ENCODE measurements around the gene MYBBP1A.
A peak's percentile ranks its signal among the peaks of the same experiment; 100 is the strongest.

MYBBP1A gene

DNA sequence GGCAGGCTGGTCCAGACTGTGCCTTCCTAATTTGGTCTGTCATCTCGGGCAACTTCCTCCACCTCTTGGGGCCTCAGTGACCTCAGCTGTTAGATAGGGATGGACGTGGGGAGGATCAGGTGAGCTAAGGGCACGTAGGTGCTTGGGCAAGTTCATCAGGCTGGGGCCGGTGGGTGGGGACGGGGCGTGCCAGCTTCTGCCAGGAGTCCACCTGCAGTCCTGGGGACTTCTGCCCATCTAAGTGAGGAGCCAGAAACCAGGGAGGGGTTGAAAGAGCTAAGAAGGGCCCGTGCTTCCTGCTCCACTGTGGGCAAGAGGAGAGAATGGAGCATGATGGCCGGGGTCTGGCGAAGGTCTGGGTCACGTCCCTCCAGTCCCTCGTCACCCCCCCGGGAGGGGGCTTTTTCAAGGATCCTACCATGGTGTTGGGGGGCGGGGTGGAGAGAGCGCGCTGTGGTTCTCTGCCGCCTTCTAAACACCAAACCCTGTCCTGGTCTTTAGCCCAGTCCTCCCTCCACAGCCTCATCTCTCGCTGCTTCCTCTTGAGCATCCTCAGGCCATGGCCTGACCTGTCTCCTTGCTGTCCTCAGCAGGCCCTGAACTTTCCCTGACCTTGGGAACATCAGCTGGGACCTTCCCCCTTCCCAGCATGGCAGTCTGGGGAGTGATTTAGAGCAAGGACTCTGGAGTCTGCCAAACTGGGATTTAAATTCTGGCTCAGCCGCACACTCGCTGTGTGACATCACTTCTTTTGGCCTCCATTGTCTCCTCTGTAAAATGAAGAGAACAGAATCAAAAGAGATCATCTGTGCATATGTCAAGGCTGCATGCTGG, 34.9 kb downstream of the MYBBP1A start:
- DNase-seq (ENCODE audit: low read depth), result peak; percentile 38

DNA sequence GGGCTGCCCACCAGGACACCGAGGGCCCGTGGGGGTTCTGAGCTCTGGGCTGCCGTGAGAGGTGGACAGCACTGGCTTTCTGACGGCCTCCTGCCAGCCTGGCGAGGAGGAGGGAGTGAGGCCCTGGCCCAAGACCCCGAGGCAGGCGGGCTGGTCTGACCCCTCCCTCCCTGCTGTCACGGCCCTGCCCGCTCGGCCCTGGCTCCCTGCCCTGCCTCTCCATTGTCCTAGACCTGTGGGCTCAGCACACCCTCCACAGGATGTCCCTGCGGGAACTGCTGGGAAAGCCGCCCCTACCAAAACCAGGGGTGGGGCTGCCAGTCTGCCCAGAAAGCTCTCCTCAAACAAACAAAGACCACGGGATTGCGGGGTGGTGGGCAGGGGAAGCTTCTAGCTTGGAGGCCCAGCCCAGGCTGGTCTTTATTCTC, 35.8 kb downstream of the MYBBP1A start:
- DNase-seq (ENCODE audit: low read depth), result no peak

GRCh38 chr17:4518901-4519300, 36.3 kb downstream of the MYBBP1A start:
- DNase-seq (ENCODE audit: low read depth), result no peak

DNA sequence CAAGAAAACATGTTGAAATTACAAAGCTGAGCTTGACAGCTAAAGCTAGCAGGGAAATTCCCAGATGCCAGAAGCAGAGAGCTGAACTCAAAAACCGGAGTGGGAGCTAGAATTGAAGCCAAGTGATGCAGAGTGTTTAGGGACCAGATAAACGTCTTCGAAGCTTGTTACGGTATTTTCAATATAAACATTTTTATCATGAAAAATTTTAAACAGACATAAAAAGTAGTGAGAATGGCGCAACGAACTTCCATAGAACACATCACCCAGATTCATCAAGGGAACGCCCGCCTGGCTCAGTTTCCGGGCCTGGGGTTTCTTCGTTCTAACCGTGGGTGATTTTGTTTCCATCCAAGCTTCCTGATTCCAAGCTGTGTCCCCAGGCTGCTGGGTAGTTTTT, 38.4 kb downstream of the MYBBP1A start:
- DNase-seq (ENCODE audit: low read depth), result peak; percentile 93

DNA sequence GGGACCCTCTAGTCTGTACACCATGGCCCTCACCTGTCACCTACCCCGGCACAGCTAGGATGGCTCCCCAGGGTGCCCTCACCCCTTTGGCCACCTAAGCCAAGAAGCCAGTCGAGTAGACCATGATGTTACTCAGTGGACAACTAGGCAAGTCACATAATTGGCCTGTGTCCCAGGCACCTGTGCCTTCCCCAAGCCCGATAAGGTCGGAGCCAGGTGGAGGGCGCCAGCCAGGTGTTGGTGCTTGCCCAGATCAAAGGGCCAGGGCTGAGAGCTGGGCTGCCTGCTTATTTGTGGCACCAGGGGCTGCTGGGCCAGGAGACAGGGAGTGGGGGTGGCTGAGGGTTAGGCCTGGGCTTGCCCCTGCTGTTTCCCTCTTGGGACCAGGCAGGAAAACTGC, 39.7 kb downstream of the MYBBP1A start:
- DNase-seq (ENCODE audit: low read depth), result no peak

- no peak for DNase-seq (ENCODE audit: low read depth)
Observed at GRCh38 chr17:4514779-4515178, 40.4 kb downstream of the MYBBP1A start.

GRCh38 chr17:4514206-4514605, 41.0 kb downstream of the MYBBP1A start:
- no peak for DNase-seq (ENCODE audit: low read depth)

- peak; percentile 85 for DNase-seq (ENCODE audit: low read depth)
Observed at GRCh38 chr17:4513113-4514032, 41.8 kb downstream of the MYBBP1A start.

GRCh38 chr17:4512156-4513112, 42.8 kb downstream of the MYBBP1A start:
- no peak for DNase-seq (ENCODE audit: low read depth)

- DNase-seq (ENCODE audit: low read depth), result no peak
Observed at GRCh38 chr17:4511199-4511932, 43.8 kb downstream of the MYBBP1A start.

GRCh38 chr17:4510618-4510941, 44.6 kb downstream of the MYBBP1A start:
- no peak for DNase-seq (ENCODE audit: low read depth)

DNA sequence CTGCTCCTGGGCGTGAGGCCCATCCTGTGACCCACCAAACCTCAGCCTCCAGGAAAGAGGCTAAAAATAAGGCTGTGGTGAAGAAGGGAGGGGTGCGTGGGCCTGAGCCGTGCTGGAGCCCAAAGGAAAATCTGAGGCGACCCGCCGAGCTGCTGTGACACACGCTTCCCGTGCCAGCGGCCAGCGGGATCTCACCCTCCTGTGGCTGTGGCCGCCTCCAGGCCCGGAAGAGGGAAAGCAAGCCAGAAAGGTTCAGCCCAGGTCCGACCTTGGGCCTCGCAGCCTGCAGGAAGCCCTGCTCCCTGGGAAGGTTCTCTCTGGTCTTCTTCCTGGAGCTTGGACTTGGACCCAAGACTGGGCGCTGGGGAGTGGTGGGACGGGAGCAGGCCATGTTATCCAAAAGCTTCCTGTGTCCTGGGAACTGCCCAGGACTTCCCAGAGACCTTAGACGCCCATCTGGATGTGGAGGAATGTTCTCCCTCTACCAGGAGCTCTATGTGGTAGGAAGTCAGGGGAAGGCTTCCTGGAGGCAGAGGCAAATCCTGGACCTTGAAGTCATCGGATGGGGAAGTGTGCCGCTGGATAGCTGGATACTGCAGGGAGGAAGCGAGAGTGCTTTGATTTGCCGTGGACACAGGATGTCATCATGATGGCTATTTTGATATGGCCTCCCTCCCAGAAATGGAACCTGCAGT, 45.1 kb downstream of the MYBBP1A start:
- no peak for DNase-seq (ENCODE audit: low read depth)

- no peak for DNase-seq (ENCODE audit: low read depth)
Observed at GRCh38 chr17:4509401-4509800, 45.8 kb downstream of the MYBBP1A start.

DNA sequence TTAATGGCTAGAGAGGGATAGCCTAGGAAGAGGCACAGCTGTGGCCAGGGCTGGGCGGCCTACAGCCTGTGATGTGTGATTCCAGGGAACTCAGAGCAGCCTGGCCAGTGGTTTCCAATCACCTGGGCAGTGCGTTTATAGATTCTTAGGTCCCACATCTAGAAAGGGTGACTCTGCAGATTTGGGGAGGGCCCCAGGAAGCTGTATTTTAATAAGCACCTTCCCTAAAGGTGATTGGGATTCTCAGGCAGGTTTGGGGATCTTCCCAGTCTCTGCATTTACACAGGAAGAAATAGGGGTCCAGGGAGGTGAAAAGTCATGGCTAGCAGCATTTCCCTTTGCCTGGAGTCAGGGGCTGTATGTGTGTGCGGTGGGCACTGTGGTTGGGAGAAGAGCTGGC, 47.0 kb downstream of the MYBBP1A start:
- DNase-seq (ENCODE audit: low read depth), result no peak

DNA sequence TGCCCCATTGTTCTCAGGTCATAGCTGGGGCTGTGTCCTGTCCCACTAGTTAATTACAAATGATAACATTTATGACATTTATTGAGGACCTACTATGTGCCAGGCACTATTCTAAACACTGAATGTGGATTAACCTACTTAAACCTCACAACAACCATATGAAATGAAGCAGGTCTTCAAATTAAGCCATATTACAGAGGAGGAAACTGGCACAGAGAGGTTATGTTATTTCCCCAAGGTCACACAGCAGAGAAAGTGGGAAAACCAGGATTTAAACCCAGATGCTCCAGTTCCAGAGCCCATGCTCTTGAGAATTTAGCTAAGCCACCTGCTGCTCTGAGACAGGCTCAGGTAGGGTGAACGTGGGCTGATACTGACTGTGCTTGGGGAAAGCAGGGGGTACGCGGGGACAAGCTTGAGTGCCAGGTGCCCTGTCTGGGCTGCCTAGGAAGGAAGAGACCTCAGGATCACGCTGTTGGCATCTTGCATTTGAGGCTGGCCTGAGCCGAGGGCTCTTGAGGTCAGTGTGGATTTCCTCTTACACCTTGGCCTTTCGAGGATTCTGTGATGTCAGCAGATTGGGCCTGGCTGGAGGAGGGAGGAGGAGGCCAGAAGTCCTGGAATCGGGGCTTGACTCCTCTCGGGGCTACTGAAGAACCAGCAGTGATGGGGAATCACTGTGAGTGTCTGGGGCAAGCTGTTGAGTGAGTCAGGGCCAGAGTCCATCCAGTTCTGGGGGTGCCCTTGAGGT, 47.6 kb downstream of the MYBBP1A start:
- DNase-seq (ENCODE audit: low read depth), result no peak

DNA sequence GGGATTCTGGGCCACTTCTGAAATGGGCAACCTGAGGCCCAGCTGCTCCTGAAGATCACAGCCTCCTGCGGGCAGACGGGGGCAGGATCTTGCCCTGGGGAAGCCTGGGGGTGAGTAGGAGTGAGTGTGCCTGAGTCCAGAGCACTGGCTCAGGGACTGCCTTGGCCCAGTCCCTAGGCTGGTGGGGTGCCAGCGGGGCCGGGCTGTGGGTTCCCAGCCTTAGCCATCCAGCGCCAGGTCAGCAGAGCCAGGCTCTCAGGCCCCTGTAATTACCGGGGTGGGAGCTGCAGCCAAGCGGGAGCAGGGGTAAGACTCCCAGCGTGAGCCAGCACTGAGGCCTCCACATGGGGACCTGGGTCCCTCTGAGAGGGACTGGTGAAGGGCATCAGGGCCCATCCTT, 48.3 kb downstream of the MYBBP1A start:
- no peak for DNase-seq (ENCODE audit: low read depth)

- DNase-seq (ENCODE audit: low read depth), result no peak
Observed at GRCh38 chr17:4506175-4506813, 48.9 kb downstream of the MYBBP1A start.

GRCh38 chr17:4505187-4505586, 50.0 kb downstream of the MYBBP1A start:
- no peak for DNase-seq (ENCODE audit: low read depth)

GRCh38 chr17:4504188-4504587, 51.0 kb downstream of the MYBBP1A start:
- no peak for DNase-seq (ENCODE audit: low read depth)
